HG03521 (cell line): ENCODE data around the gene SLC36A4.
A peak's percentile ranks its signal among the peaks of the same experiment; 100 is the strongest.
"Not testable (repeated sequence)": the region's sequence is repeated elsewhere in the genome, so short reads cannot be mapped to it uniquely, and the experiment has no call there.

Source experiments
- ATAC-seq: cut with Tn5 transposase; IDR thresholded peaks from one replicate; pipeline ENCODE4 v1.9.1; 2021; ENCODE audit warnings: mild to moderate bottlenecking, moderate library complexity; ENCODE audit not compliant: unreplicated experiment

Gene SLC36A4

GRCh38 chr11:93197380-93198214 is at the start of gene SLC36A4:
Gene SLC36A4, minus strand, starts transcription at chr11:93197991. Its CDS starts 159 bp downstream, at chr11:93197832.
- peak; percentile 89 for ATAC-seq

GRCh38 chr11:93246790-93247189 is 49.0 kb upstream of the SLC36A4 start:
- ATAC-seq: not testable (repeated sequence)

GRCh38 chr11:93244018-93244417 is 46.2 kb upstream of the SLC36A4 start:
- ATAC-seq: no peak

DNA sequence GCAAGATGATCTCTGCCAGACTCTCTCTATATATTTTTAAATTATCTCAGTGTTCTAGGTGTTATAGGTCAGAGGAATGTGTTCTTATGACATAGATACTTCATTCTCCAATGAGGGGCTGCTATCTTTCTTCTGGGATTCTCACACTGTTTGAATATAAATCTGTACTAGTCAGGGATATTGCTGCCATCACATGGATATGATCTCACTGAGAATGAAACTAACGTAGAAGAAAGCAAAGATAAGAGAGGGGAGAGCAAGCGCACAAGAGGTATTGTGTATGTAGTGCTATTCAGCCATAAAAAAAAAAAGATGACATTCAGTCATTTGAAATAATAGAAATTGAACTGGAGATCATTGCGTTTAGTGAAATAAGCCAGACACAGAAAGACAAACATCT is 42.2 kb upstream of the SLC36A4 start:
- ATAC-seq: no peak

GRCh38 chr11:93238956-93239355 is 41.2 kb upstream of the SLC36A4 start:
- ATAC-seq: no peak

GRCh38 chr11:93236741-93237675 is 39.2 kb upstream of the SLC36A4 start:
- ATAC-seq: no peak

DNA sequence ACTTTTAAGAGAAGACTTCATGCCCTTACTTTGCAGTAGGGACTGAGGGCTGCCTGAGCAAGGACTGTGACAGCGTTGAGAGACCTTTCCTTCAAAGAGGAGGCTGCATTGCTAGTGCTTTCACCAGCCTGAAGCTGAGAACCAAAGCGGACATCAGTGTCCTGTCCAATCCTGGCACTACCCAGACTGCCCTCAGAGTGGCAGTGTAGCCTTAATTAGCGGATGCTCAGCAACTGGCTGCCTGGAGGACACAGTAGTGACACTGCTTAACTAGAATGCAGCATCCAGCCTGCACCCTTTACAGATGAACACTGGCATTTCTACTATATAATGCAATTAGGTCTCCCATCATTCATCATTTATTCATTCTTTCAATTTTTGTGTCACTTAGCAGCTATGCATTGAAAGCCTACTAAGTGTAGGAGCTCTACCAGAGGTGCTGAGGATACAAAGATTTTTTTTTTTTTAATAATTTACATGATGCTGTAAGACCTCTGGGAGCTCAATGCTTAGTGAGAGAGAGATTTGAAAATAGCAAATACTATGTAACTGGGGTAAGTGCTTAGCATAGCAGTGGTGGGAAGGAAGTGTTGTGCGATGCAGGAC is 36.9 kb upstream of the SLC36A4 start:
- peak; percentile 97 for ATAC-seq

DNA sequence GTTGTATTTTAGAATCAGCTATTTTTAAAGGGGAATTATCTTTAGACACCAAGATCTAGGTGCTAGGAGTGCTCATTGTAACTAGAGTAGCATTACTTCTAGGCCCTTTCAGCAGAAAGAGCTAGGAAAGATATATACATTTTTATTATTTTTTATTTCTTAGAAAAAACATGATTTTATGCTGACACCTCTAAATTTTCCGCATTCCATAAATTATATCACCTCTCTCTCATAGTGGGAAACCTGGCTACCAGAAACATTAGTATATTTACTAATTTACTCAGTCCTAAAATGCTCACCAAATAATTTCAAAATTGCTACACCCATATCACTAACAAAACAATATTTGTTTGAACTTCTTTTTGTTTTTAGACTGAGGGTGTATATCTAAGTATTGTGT is 32.1 kb upstream of the SLC36A4 start:
- ATAC-seq: no peak

DNA sequence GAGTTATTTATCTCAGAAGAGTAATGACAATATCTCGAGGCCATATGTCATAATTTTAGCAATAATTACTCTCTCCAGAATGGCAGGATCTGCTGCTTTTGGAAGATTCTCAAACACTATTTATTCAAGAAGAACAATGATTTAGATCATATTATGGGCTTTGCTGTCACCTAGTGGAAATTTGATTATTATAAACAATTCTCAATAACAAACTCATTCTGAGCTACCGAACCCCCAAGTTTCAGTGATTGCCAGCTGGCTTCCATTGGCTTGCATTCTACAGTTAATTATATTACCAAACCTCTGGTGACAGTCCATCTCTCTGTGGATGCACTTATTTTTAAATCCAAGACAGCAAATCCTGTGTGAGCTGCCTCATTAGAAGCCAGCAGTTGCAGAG is 27.9 kb upstream of the SLC36A4 start:
- no peak for ATAC-seq

DNA sequence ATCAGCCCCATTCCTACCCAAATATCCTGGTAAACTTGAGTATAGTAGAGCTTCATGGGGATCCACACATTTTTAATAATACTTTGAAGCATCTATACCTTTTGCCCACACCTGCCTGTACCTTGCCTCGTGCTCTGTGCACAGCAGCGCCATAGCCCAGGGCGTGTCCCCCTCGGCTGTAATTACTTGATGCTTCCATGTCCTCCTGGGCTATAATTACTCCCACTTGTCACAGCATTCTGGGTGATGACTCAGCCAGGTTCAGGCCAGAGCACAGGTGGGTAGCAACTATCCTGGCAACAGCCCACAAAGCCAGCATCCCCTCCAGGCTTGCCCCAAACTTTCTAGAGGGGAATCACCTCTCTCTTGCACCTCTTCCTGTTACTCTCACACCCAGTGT is 23.7 kb upstream of the SLC36A4 start:
- no peak for ATAC-seq

DNA sequence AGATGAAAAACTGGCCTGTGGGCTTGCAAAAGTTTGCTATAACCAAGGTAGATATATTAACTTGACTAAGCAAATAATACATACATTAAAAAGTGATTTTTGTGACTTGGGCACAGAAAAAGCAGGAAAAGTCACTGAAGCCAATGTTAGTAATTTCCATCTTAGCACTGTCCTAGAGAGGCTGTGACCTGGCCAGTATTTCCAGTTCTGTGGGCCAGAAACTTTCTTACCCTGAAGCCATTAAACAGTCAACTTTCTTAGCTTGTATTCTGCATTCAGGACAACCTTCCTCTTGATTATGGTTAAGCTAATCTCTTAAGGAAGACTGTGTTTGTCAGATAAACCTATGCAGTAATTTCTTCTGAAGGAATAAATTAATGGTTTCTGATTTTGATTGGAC is 22.3 kb upstream of the SLC36A4 start:
- no peak for ATAC-seq

DNA sequence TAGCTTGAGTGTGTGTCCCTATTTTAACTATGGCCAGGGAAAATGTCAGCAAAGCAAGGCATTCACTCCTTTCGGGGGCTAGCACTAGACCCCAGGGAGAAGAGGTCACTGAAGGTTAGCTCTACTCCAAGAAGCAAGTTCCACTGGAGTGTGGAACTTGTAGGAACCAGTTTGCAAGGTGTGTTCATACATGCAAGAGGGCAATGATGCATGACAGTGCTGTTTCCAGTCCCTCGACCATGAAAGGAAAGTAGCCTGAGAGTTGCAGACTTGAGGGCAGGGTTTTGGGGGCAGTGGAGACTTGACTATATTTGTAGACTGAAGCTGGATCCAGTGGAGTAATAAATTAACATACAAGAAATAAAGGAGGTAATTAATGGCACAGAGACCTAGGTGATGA is 21.6 kb upstream of the SLC36A4 start:
- no peak for ATAC-seq

- no peak for ATAC-seq
These were observed 18.8 kb upstream of the SLC36A4 start for GRCh38 chr11:93216511-93217101.

DNA sequence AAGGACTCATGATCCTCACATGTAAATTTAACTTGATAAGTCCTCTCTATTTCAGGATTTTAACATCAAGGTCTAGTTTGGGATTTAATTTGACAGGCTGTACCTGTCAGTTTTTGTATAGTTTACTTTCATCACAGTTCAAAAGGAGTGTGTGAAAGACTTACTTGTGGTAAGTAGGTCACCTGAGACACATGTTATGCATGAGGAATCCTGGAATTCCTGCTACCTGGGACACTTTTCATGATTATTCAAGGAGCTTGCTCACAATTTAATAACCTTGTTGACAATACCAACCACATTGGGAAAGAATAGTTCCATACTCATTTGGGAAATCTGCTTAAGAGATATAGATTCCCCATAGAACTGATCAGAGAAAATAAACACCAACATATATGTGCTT is 15.8 kb upstream of the SLC36A4 start:
- ATAC-seq: no peak

DNA sequence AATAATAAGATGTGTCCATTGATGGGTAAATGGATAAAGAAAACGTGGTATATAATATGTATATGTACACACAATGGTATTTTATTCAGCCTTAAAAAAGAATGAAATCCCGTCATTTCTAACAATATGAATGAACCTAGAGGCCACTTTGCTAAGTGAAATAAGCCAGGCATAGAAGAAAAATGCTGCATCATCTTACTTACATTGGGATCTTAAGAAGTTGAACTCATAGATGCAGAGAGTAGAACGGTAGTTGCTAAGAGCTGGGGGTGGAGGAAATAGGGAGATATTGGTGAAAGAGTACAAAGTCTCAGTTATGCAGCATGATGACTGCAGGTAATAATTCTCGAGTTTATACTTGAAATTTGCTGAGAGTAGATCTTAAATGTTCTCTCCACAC is 14.3 kb upstream of the SLC36A4 start:
- no peak for ATAC-seq

DNA sequence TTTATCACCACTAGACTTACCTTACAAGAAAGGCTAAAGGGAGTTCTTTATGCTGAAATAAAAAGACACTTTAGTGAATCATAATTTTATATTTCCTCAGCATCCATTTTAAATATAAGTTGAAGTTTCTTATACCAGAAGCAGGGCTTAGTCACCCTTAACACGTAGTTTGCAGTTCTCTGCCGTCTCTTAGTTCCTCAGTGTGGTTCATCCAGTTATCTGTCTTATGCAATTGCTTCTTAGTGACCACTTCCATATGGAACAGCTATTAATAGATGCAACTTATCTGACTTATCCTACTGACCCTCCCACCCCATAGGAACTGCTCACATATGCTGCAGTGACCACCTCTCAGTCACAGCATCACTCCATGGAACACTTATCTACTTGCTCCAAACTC is 11.7 kb upstream of the SLC36A4 start:
- no peak for ATAC-seq

- no peak for ATAC-seq
These were observed 11.0 kb upstream of the SLC36A4 start for GRCh38 chr11:93208663-93209270.

GRCh38 chr11:93199616-93200015 is 1.8 kb upstream of the SLC36A4 start:
- no peak for ATAC-seq

DNA sequence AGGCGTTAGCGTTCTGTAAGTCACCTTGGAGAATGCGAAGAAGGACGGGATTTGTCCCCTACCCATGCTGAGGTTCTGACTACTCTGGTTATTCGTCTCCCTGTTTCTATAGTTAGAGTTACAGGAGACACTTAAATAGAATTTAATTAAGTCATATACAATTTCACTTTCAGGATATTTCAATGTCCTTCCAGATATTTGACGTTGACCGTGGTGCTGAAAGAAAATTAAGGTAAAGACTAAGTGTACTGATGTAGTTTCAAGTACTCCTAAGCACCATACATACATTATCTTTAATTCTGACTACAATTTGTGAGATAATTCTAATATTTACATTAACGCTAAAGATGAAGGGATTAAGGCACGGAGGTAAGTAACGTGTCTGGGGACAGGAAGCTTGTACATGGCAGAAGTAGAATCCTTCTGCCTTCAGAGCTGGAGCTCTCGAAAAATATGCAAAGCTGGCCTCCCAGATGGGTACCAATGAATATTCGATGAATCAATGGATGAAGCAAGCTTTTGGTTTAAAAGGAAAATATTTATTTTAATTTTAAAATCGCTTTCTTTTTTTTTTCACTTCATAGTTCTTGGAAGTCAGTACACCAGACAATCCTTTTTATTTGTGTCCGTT is 539 bp upstream of the SLC36A4 start:
- ATAC-seq: no peak

DNA sequence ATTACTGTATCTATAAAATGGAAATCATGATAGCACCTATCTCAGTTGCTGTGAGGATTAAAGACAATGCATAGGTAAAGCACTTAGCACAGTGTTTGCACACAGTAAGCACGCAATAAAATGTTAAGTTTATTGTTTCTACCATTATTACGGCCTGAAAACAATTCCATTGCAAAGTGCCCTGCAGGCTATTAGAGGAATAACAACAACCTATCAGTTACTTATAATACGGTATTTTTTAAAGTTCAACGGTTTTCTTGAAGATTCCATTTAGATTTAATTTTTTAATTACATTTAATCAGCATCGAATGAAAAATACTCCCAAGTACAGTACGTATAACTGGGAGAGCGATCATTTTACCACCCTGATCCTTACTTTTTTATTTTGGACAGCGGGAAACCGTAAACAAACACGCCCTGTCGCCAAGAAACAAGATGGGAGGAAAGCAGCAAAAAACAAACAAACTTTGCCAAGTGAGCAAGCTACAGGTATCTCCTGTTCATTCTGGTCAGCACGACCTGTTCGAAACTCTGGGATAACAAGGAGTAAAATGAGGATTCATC is 893 bp downstream of the SLC36A4 start:
- peak; percentile 7 for ATAC-seq
